GM21526 (cell line): ENCODE measurements around the gene RASA3.
A peak's percentile ranks its signal among the peaks of the same experiment; 100 is the strongest.
"Not testable (repeated sequence)": the region's sequence is repeated elsewhere in the genome, so short reads cannot be mapped to it uniquely, and the experiment has no call there.

Experiments used
- ATAC-seq: cut with Tn5 transposase; IDR thresholded peaks from one replicate; pipeline ENCODE4 v1.9.1; 2021; ENCODE audit warnings: moderate library complexity; ENCODE audit not compliant: unreplicated experiment, low FRiP score

Gene RASA3

DNA sequence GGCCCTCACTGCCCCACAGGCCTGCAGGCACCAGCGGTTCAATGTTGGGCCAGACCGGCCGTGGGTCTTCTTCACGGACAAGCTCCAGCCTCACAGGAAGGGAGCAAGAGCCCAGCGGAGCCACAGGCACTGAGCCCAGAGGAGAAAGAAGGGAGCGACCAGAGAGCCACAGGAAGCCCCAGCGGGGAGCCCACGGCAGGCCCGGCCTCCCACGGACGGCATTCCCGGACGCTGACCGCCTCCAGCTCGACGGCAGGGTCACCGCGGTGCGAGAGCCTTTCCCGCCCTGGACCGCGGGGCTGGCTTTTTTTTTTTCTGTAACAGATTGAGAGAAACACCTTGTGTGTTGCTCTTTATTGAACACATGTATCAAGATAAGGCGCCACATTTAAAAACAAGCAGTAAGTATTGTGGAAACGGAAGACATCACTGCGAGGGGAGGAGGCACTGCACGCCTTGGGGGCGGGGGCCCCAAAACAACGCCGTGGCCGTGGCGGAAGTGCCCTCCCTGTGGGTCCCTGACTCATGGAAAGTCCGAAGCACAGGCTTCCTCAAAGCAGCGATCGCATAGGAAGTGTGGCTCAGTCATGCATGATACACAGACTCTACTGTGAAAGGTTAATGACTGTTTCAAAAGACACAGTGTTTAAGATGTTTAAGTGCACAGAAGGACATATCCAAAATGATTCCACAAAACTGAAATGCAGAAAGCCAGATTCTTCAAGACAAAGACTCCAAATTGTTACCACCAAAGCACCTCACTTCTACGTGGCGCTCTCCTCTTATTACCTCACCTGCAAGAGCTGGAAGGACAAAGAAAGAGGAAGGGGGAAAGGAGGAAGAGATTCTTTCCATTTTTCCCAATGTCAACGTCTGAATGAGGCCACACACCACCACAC lies 3.5 kb downstream of the RASA3 start:
- ATAC-seq, result peak; percentile 59

DNA sequence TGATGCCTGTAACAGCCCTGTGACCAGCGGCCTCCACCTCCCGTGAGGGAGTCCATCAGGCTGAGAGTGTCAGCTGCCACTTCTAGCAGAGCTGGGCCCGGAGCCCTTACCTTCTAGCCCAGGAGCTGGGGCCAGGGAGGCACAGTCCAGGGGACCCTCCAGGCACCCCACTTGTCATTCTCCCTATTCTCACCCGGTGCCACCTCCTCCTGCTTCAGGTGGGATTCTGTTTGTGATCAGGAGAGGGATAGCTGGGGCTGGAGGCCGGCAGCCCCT lies 4.1 kb downstream of the RASA3 start:
- no peak for ATAC-seq

DNA sequence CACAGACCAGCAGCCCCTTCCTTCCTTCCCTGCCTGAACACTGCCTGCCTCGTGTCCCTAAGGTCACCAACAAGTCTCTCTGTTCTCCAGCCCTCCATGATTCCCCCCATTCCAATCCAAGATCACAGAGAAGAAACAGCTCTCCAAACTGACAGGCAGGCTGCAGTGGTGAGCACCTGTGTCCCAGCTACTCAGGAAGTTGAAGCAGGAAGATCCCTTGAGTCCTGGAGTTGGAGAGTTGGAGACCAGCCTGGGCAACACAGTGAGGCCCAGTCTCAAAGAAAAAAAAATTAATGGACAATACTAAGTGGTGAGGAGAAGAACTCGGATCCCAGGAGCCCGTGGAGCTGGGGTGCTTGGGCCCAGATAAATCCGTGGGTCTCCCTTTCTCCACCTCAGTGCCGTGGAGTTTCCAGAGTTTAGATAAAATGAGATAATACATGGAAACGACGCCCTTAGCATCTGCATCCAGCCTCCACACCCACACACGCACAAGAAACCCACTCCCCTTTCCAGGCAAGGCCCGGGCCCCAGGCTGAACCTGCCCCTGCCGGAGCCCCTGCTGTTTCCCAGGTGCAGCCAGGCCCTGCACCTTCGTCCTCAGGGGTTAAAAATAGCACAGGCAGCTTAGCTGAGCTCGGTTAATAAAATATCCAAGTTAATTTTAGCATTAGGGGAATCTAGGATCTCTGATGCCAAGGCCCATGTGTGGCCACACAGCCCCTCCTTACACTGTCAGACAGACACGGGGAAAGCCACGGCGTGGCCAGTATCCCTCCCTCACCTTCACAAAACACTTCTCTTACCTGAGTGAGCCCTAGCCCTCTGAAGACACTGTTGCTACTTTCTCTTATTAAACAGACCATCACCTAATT lies 4.7 kb downstream of the RASA3 start:
- no peak for ATAC-seq

DNA sequence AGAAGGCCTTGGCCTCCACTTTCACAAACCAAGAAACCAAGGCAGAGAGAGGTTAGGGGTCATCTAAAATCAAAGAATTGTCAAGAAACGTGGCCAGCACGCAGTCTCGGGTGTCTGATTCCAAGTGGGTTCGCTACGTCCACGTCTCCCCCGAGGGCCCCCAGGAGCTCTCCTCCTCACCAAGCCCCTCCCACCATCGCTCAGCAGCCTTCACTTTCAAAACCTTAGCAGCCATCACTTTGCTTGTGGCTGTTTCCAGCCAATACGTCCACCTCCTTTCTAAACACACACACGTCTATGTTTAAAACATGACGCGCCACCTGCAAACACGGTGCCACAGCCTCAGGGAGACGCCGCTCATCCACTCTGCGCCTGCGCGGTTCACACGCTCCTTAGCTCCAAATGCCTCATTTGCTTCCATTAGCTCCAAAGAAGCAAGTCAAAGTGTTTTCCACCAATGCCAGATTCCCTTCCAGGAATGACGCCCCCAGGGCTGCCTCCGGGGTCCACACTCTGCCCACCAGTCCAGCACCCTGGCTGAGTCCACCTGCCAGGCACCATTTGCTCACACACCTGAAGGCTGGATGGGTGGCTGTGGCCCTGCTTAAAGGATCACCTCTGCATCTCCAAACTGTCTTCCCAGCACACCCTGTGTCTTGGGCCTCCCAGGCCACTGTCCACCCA lies 5.5 kb downstream of the RASA3 start:
- ATAC-seq, result no peak

DNA sequence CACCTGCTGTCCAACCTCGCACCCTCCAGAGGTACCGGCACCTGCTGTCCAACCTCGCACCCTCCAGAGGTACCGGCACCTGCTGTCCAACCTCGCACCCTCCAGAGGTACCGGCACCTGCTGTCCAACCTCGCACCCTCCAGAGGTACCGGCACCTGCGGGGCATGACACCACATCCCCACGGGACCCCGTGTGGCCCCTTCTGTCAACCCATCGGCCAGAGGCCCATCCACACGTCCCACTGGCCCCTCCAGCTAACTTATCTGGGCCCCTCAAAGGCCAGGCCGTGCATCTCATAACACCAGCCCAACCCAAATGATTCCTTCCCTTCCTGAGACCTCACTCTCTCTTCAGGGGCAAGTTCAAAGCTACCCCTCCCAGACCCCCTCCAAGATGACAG lies 6.3 kb downstream of the RASA3 start:
- ATAC-seq, result not testable (repeated sequence)

DNA sequence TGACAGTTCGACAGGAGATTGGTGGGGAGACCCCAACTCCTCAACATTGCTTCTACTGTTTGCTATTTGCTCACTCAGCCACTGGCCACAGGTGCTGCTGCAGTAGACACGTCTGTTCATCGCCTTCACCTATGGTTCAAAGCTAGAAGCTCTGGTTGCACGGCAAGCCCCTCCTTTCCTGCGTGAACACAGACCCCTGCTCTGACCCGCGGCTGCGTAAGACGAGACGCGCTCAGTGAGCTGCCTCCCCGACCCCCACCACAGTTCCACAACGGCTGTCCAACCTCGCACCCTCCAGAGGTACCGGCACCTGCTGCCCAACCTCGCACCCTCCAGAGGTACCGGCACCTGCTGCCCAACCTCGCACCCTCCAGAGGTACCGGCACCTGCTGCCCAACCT lies 6.8 kb downstream of the RASA3 start:
- ATAC-seq, result no peak

DNA sequence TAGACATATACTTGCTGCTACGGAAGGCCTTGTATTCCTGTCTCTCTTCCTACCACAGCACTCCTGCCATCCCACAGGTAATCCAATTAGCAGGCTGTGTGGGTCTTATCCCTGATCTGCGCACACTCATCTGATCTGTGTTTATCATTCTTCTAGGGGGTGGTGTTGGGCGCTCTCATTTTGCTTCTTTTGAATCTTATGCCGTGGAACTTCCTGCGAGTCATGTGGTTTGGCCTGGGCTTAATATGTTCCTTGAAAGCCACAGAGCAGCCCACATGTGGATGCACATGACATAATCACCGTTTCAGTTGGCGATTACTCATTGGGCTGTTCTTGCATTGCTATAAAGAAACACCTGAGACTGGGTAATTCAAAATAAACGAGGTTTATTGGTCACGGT lies 7.5 kb downstream of the RASA3 start:
- ATAC-seq, result no peak

DNA sequence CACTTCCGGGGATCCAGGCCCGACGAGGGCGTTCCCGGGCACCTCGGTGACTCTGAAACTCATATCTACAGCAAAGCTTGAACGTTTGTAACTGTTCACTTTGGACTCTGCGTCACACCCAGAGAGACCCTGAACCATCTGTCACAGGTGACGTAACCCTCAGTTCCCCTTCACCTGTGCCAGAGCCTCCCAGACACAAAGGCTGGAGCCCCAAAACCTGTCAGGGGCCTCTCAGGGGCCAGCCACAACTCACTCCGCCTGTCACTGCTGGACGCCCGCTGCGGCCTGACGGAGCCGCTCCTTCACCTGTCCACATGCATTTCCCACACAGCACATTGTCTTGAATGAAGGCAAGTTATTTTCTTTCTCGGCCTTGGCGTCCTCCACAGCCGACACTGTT lies 8.0 kb downstream of the RASA3 start:
- ATAC-seq, result no peak

DNA sequence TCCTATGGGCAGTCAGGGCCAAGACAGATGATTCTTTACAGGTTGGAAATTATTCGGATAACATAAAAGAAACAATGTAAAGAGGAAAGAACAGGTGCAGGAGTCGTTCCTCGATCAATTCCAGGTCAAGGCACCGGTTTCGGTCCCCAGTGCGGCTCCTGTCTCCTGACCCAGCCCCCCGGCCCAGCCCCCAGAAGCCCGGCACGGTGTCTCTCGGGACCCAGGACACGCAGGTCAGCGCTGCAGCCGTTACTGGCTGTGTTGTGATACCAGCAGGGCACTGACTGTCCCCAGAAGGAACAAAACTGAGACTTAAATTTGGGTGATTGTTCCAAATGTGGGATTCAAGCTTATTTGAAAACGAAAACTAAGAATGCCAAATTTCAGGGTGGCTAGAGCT lies 8.5 kb downstream of the RASA3 start:
- no peak for ATAC-seq

DNA sequence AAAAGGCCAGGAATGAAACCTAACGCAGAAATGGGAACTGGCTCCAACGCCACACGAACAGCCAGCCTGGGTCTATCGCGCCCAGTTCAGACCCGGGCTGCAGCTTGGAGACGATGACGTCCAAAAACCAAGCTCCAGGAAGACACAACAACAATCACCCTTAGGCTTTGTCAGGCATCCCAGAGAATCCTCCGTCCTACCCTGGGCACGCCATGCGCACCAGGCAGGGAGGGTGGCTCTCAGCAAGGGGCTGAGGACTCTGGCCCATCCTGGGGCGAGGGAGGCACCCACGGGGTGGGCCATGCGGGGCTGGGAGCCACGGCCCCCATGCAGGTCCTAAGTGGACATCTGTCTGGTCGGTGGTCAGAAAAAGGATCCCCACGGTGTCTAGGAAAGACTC lies 9.0 kb downstream of the RASA3 start:
- ATAC-seq, result no peak

DNA sequence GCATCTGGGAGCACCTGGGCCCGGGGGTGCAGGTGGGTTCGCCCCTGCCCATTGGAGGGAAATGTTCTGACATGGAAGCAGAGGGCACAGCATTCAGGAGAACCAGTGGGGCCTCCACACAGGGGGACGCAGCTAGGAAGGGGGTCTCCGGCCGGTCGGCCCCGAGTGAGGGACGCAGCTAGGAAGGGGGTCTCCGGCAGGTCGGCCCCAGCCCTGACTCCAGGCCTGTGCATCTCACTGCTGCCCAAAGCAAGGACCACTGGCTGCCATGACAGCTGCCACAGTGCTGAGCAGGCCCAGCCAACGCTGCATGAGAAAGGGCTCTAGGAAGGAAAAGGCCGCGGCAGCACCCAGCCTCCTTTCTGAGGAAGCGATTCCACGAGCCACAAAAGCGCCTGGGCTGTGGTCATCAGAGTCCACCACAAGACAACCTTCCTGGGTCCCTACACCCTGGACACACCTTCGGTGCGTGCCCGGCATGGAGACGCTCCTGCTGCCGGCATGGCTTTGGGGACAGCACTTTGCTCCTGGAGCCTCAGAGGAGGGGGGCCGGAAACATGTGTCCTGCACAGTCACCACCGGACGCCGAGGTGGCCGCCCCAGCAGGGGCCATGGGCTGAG lies 9.7 kb downstream of the RASA3 start:
- ATAC-seq, result no peak

DNA sequence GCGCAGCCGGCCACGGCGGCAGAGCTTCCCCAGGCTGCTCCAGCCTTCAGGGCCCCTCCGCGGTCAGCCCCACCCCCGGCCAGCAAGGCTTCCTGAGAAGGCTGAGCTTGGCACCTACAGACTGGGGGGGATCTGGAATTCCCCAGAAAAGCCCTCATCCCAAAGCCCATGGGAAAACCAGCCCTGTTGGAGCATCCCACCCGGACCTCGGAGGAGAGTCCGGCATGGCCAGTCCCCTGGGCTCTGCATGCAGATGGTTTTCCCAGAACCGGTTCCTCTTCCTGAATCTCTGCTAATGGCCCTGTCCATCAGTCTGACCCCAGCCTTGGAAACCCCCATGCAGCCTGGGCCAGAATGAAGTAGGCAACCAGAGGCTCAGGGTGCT lies 10.3 kb downstream of the RASA3 start:
- no peak for ATAC-seq

DNA sequence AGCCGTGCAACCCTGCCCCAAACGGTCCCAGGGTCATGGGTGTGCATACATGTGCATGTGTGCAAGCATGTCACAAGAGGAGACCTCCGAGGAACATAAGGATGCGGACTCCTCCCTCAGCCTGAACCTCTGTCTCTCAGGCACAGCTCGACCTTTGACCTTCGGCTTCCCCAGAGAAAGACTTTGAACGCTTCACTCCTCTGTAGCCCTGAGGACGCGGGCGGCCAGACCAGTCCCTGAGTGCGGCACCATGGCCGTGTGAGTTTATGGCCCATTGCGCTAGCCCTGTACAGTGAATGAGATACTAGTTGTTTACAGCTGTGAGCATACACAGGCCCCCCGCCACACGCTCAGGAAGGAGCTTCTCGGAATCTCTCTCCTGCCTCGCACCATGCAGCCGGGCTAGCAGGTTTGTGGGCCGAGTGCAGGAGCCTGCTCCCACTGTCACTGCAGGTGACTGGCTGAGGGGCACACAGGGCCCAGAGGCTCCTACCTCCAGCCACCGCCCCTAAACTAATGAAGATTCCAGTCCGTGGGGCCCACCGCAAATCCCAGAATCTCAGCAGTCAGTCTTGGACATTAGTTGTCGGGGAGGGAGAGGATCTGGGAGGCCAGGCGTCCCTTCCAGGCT lies 10.8 kb downstream of the RASA3 start:
- no peak for ATAC-seq

DNA sequence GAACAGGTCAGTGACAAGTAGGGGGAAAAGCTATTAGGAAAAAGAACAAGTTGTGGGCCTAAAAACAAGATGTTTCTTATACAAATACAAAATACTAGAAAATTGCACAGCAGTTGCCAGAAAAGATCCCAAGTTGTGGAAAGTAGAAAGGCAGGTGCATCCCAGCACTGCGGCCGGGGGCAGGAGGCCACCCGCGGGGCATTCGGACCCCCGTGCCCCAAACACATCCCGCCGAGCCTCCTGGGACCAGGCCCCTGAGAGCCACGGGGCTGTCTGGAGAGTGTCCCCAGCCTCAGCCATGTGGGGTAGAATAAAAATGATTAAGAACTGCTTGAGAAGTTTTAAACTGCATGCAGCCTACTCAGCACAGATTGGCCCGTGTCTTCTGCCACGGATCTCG lies 11.4 kb downstream of the RASA3 start:
- no peak for ATAC-seq

DNA sequence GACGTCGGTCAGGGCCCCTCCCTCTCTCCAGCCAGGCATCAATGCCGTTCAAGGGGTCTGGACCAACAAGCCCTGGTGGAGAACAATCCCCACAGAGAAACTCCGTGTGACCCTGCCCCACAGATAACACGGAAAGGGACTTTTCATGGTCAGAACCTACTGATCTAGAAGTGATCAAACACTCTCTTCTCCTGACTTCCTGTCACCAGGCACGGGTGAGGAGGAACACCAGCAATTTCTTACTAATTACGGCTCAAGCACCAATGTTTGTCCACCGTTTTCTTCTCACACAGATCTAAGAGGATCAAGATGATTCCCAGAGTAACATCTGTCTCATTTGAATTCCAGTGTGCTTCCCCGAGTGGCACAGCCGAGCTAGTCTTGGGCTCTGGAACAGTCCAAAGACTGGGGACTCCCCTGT lies 11.8 kb downstream of the RASA3 start:
- no peak for ATAC-seq

DNA sequence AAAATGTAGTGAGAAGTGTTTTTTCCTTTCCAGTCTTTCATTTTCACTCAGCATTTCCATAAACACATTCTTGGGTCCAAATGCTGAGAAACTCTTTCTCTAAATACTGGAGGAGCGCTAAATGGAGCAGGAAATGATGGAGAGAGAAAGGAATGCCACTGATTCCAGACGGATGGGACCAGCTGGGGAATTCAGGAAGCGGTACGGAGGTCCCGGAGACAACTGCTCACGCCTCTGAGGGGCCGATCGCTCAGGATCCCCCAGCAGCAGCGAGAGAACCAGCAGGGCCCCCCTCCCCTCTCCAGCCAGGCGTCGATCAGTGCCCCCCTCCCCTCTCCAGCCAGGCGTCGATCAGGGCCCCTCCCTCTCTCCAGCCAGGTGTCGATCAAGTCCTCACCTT lies 13.2 kb downstream of the RASA3 start:
- no peak for ATAC-seq

DNA sequence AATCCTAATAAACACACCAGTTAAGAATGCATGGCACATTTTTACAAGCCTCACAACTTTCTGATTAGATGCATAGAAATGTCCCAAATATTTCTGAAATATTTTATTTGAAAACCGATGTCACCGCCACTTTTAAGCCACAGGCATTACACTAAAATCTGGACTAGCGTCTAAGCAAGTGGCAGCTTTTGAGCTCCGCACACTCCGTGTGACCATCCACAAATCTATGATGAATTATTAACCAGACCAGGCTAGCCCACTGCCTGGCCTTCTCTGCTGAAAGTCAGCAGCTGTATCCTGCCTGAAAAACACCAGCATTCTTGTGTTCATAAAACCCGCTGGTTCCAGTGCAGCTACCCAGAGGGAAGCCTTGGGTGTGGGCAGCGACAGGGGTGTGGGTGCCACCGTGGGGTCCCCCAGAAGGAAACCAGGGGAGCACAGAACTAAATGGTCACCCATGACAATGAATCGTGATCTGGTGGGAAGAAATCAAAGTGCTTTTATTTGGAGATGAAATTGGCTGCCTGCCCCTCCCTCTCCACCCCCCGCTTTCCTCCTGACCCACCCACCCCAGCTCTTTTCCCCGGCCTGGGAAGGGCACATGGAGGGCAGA lies 13.8 kb downstream of the RASA3 start:
- no peak for ATAC-seq

DNA sequence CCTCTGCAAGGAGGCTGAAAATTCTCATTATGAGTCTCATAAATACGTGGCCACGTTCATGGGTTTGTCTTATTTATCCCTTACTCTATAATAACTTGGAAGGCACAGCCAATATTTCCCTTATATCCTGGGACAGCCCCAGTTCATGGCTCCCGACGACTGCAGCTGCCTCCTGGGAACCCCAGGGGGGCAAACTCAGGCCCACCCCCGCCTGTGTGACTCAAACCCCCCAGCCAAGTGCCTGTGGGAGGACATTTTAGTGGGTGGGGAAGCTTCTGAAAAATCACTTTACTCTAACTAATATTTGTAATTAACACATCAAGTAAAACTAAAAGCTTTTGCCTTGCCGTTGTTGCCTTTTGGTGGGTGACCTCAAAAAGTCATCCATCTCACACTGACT lies 14.3 kb downstream of the RASA3 start:
- no peak for ATAC-seq

DNA sequence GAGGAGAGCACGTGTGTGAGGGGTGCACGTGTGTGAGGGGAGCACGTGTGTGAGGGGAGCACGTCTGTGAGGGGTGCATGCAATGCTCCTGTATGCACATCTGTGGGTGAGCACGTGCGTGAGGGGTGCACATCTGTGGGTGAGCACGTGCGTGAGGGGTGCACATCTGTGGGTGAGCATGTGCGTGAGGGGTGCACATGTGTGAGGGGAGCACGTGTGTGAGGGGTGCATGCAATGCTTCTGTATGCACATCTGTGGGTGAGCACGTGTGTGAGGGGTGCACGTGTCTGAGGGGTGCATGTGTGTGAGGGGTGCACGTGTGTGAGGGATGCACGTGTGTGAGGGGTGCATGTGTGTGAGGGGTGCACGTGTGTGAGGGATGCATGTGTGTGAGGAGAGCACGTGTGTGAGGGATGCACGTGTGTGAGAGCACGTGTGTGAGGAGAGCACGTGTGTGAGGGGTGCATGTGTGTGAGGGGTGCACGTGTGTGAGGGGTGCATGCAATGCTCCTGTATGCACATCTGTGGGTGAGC lies 15.0 kb downstream of the RASA3 start:
- ATAC-seq, result not testable (repeated sequence)

DNA sequence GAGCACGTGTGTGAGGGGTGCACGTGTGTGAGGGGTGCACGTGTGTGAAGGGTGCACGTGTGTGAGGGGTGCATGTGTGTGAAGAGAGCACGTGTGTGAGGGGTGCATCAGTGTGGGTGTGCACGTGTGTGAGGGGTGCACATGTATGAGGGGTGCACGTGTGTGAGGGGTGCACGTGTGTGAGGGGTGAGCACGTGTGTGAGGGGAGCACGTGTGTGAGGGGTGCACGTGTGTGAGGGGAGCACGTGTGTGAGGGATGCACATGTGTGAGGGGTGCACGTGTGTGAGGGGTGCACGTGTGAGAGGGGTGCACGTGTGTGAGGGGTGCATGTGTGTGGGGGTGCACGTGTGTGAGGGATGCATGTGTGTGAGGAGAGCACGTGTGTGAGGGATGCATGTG lies 15.7 kb downstream of the RASA3 start:
- no peak for ATAC-seq
